ENCODE measurements around the gene TNFRSF8.
A peak's percentile ranks its signal among the peaks of the same experiment; 100 is the strongest.

The TNFRSF8 gene

DNA sequence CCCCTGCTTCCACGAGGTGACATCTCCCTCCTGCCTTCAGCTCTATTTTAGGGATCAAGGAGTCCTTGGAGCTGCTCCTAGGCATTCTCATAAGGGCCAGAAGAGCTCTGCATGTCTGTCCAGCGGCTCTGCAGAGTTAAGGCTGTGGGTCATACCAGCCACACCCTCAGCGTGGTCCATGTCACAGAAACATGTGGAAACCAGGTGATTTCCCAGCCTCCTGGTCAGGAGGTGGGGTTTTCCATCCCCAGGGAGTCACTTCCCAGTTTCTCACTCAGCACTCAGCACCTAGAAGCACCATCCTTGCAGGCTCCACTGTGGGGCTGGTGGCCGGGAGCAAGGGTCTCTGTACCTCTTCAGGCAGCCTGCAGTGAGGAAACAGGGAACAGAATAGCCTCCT is 102.2 kb downstream of the TNFRSF8 start:
- H3K9me3 ChIP-seq (ENCODE audit: control insufficient read depth, insufficient read depth, low read length) = no peaks in the 10 kb centered on the region
- peaks cover 6% of the 10 kb centered on the region; the same call in 1 of the 2 replicates for H3K4me1 ChIP-seq (ENCODE audit: control insufficient read depth, insufficient read depth, low read length)
- H3K36me3 ChIP-seq (ENCODE audit: control insufficient read depth, insufficient read depth, low read length) = no peaks in the 10 kb centered on the region
- no peak overlapping the region for H3K4me3 ChIP-seq (ENCODE audit: low read depth, low read length)
- no peak overlapping the region for H3K9ac ChIP-seq (ENCODE audit: low read depth, low read length)
- peaks cover 43% of the 10 kb centered on the region for H3K27me3 ChIP-seq (ENCODE audit: control insufficient read depth, insufficient read depth, low read length)
- H3K27ac ChIP-seq (ENCODE audit: low read depth, low read length) = no peak overlapping the region

DNA sequence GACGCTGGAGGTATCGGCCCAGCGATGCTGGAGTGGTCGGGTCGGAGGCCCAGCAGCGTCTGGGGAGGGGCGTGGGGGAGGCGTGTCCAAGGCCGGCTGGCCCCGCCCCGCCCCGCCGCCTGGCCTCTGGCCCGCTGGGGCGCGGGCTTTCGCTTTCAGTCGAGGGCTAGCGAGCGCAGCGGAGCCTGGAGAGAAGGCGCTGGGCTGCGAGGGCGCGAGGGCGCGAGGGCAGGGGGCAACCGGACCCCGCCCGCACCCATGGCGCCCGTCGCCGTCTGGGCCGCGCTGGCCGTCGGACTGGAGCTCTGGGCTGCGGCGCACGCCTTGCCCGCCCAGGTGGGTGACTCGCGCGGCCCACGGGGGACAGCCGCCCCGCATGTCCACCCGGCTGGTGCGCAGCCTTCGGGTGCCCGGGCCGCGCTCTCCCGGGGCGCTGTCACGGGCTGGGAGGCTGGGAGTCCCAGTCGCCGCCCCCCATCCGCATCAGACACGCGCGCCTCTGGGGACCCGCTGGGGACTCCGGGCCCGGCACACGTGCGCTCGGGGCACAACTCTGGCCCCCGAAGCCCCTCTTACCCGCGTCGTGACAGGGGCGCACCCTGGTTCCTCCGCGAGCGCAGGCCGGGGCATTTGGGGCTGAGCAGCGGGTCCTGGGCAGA is 103.9 kb downstream of the TNFRSF8 start, which contains the start of gene TNFRSF1B:
TSS of gene TNFRSF1B (plus strand) at position 158 of the 659 bp plus-strand sequence. CDS start at position 259, 101 bp downstream.
- Histone ChIP-seq H3K4me1 (ENCODE audit: control insufficient read depth, insufficient read depth, low read length) (peaks cover 6% of the 10 kb centered on the region; the same call in 1 of the 2 replicates), H3K9me3 (ENCODE audit: control insufficient read depth, insufficient read depth, low read length) (no peaks in the 10 kb centered on the region), H3K4me3 (ENCODE audit: low read depth, low read length) (peak within 1 kb of the TSS; percentile 47; the same call in 1 of the 2 replicates), H3K27ac (ENCODE audit: low read depth, low read length) (no peak within 1 kb of the TSS), H3K36me3 (ENCODE audit: control insufficient read depth, insufficient read depth, low read length) (no peaks in the 10 kb centered on the region), H3K9ac (ENCODE audit: low read depth, low read length) (no peak within 1 kb of the TSS), H3K27me3 (ENCODE audit: control insufficient read depth, insufficient read depth, low read length) (peaks cover 43% of the 10 kb centered on the region)

DNA sequence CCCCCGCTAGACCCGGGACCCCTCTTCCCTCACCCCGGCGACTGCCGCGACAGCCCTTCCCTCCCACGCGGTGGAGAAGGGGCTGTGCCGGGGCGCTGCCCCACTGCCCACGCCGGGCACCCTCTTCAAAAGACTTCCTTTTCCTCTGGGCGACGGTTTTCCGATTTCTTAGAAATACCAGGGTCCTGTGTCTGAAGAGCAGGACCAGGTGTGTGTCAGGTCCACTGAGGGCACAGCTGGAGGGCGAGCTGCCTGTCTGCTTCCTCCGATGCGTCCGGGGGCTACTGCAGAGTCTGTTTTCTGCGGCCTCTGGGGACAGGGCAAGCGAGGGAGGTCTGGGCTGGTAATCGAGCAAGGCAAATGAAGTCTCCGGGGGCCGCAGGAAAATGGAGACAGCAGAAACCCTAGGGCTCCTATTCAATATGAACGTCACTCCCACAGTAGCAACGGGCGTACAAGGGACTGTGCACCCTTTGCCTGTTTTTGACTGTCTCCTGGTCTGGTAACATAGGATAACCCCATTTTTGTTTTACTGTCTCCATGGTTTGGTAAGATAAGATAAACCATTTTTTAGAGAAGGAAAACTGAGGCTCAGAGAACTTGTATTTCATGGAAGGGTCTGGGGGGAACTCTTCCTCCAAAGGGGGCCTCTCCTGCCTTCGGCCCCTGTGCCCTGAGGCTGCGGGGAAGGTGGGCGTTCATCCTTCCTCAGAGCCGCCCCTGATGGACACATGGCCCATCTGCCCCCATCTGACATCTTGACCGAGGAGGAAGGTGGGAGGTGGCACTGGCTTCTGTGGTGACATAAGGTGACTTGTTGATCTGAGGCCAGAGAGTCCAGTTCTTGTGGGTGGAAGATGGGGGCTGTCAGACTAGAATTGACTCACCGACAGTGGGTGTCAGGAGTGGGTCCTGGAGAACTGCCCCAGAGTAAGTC is 104.7 kb downstream of the TNFRSF8 start:
- Histone ChIP-seq H3K4me1 (ENCODE audit: control insufficient read depth, insufficient read depth, low read length) (peaks cover 6% of the 10 kb centered on the region; the same call in 1 of the 2 replicates), H3K9ac (ENCODE audit: low read depth, low read length) (no peak overlapping the region), H3K9me3 (ENCODE audit: control insufficient read depth, insufficient read depth, low read length) (no peaks in the 10 kb centered on the region), H3K27me3 (ENCODE audit: control insufficient read depth, insufficient read depth, low read length) (peaks cover 43% of the 10 kb centered on the region), H3K36me3 (ENCODE audit: control insufficient read depth, insufficient read depth, low read length) (no peaks in the 10 kb centered on the region), H3K27ac (ENCODE audit: low read depth, low read length) (no peak overlapping the region), H3K4me3 (ENCODE audit: low read depth, low read length) (peak overlapping the region; percentile 47; the same call in 1 of the 2 replicates)

DNA sequence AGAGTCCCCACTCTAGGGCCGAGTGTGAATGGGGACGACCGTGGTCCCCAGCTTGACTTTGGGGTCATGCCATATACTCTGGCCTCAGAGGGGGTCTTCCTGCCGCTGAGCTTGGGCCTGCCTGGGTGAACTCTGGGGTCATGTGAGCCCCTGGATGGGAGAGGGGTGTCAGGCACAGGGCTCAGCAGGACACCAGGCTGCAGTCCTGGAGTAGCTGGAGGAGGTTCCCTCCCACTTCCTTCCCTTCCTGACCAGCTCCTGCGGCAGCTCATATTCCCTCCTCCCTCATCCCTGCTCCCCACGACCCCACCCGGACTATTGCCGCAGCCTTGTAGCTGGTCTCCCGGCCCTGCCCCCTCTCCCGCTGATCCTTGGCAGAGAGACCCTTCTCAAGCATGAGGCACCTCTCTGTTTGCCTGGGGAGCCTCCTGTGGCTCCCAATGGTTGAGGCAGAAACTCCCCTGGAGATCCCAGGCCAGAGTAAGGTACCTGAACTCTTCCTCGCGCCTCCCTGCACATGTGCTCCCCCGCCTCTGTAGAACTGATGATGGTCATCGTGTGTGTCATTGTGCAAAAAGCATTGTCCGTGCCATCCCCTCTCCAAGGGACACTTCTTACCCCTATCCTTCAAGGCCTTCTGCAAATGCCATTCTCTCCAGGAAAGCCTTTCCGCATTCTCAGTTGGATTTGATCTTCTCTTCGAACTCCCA is 105.5 kb downstream of the TNFRSF8 start:
- H3K27me3 ChIP-seq (ENCODE audit: control insufficient read depth, insufficient read depth, low read length) = peaks cover 43% of the 10 kb centered on the region
- H3K27ac ChIP-seq (ENCODE audit: low read depth, low read length) = no peak overlapping the region
- H3K36me3 ChIP-seq (ENCODE audit: control insufficient read depth, insufficient read depth, low read length) = no peaks in the 10 kb centered on the region
- no peak overlapping the region for H3K9ac ChIP-seq (ENCODE audit: low read depth, low read length)
- H3K4me1 ChIP-seq (ENCODE audit: control insufficient read depth, insufficient read depth, low read length) = peaks cover 6% of the 10 kb centered on the region; the same call in 1 of the 2 replicates
- H3K9me3 ChIP-seq (ENCODE audit: control insufficient read depth, insufficient read depth, low read length) = no peaks in the 10 kb centered on the region
- H3K4me3 ChIP-seq (ENCODE audit: low read depth, low read length) = no peak overlapping the region

DNA sequence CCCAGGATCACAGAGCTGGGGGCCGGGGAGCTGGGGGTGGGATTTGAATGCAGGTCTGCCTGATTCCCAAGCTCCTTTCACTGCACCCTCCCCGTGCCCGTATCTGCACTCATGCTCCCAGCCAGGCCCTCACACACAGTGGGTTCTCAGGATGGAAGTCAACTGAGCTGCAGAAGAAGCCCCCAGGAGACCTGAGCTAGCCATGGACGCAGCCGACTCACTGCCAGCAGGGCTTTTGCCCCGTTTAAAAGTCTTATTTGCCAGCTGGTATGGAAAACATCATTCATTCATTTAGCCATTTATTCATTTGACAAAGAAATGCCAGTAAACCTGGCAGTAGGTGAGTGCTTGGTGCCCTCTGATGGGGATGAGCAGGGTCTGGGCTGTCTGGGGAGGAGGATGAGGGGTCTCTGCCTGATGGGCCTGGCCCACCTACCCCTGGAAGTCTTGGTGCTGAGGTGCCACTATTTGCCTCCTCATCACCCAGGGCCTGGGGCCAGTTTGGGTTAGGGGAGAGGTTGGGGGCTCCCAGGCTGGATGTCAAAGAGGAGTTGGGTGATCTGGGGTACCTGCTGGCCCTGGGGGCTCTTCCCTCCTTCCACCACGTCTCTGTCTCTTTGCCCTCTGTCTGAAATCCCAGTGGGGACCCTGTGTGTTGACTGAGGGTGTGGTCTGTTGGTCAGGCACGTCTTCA is 106.5 kb downstream of the TNFRSF8 start:
- H3K27ac ChIP-seq (ENCODE audit: low read depth, low read length) = no peak overlapping the region
- peaks cover 6% of the 10 kb centered on the region; the same call in 1 of the 2 replicates for H3K4me1 ChIP-seq (ENCODE audit: control insufficient read depth, insufficient read depth, low read length)
- H3K36me3 ChIP-seq (ENCODE audit: control insufficient read depth, insufficient read depth, low read length) = no peaks in the 10 kb centered on the region
- H3K4me3 ChIP-seq (ENCODE audit: low read depth, low read length) = no peak overlapping the region
- no peaks in the 10 kb centered on the region for H3K9me3 ChIP-seq (ENCODE audit: control insufficient read depth, insufficient read depth, low read length)
- no peak overlapping the region for H3K9ac ChIP-seq (ENCODE audit: low read depth, low read length)
- peaks cover 43% of the 10 kb centered on the region for H3K27me3 ChIP-seq (ENCODE audit: control insufficient read depth, insufficient read depth, low read length)

DNA sequence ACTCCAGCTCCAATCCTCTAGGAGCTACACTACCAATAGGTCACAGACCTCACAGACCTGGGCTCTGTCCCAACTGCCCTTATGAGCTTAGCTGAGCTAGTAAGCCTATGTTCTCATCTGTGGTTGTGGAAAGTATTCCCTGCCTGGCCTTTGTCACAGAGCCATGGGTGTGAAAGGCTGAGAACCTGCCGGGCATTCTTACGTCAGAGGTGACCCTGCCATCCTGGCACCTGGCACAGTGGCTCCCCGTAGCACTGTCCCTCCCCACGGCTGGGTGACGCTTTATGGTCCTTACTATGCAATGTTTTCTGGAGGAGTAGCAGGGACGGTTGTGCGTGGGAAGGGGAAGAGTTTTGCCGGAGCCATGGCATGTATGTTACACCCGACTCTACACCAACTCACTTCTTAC is 107.2 kb downstream of the TNFRSF8 start:
- no peaks in the 10 kb centered on the region for H3K9me3 ChIP-seq (ENCODE audit: control insufficient read depth, insufficient read depth, low read length)
- no peak overlapping the region for H3K9ac ChIP-seq (ENCODE audit: low read depth, low read length)
- peaks cover 42% of the 10 kb centered on the region for H3K27me3 ChIP-seq (ENCODE audit: control insufficient read depth, insufficient read depth, low read length)

DNA sequence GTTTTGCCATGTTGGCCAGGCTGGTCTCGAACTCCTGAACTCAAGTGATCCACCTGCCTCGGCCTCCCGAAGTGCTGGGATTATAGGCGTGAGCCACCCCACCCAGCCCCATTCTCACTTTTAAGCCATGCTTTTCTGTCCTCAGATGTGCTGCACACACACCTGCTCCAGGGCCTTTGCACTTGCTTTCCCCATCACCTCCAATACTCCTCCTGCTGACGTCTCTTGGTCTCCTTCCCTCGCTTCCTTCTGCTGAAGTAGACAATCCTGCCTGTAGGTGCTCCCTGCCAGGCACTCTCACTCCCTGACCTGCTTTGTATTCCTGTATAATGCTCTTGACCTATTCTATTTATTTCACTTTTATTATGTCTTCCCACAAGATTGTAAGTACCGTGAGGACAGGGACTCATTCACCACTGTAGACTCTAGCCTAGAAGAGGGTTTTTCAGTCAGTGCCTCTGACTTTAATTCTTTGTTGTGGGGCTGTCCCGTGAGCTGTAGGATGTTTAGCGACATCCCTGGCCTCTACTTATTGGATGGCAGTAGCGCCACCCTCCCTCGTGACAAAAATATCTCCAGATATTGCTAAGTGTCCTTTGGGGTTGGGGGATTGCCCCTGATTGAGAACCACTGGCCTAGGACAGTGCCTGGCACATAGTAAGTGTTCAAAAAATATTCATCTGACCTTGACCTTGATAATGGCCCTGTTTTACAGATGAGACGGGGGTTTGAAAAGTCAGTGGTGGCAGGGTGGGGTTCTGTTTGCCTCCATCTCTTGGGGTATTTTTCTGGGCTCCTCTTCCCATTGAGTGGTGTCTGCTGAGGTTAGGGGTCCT is 108.3 kb downstream of the TNFRSF8 start:
- Histone ChIP-seq H3K4me1 (ENCODE audit: control insufficient read depth, insufficient read depth, low read length) (peaks cover 6% of the 10 kb centered on the region; the same call in 1 of the 2 replicates), H3K27ac (ENCODE audit: low read depth, low read length) (no peak overlapping the region), H3K4me3 (ENCODE audit: low read depth, low read length) (no peak overlapping the region), H3K36me3 (ENCODE audit: control insufficient read depth, insufficient read depth, low read length) (no peaks in the 10 kb centered on the region), H3K9ac (ENCODE audit: low read depth, low read length) (no peak overlapping the region), H3K9me3 (ENCODE audit: control insufficient read depth, insufficient read depth, low read length) (no peaks in the 10 kb centered on the region), H3K27me3 (ENCODE audit: control insufficient read depth, insufficient read depth, low read length) (peaks cover 31% of the 10 kb centered on the region)

More for the DNA sequence above, 107.2 kb downstream of the TNFRSF8 start:
- peaks cover 6% of the 10 kb centered on the region; the same call in 1 of the 2 replicates for H3K4me1 ChIP-seq (ENCODE audit: control insufficient read depth, insufficient read depth, low read length)
- no peak overlapping the region for H3K27ac ChIP-seq (ENCODE audit: low read depth, low read length)
- no peak overlapping the region for H3K4me3 ChIP-seq (ENCODE audit: low read depth, low read length)
- no peaks in the 10 kb centered on the region for H3K36me3 ChIP-seq (ENCODE audit: control insufficient read depth, insufficient read depth, low read length)

DNA sequence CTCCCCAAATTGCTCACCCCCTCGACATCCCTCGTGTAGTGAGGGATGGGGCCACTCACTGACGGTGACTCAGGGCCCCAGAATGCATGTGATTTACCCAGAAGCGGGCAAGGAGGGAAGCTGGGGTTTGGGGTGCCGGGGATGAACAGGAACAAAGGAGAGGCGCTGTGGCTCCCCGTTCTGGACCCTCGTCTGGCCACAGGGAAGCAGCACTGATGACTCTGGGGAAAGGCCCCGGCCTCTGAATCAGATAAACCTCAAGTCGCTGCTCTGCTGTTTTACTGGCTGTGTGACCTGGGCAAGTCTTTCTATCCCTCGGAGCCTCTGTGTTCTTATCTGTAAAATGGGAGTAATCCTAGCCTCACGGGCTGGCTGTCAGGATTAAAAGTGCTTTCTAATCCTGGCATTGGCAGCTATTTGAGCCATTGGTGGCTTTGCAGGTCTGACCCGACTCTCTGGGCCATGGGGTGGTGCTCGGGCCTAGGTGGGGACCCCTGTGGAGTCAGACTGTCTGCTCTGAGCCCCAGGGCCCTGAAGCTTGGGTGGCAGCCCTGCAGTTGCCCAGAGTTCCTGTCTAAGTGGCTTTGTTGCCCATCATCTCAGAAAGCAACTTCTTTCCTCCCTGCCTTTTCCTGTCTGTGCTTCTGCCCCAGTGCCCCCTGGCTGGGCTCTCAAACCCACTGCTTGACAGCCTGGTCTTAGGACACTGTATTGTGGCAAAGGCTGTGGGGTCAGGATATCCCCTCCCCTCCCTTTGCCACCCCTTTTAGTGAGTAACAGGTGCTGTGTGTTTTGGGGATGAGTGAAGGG is 109.1 kb downstream of the TNFRSF8 start:
- Histone ChIP-seq H3K4me3 (ENCODE audit: low read depth, low read length) (no peak overlapping the region), H3K4me1 (ENCODE audit: control insufficient read depth, insufficient read depth, low read length) (peaks cover 6% of the 10 kb centered on the region; the same call in 1 of the 2 replicates), H3K9ac (ENCODE audit: low read depth, low read length) (no peak overlapping the region), H3K27me3 (ENCODE audit: control insufficient read depth, insufficient read depth, low read length) (peaks cover 22% of the 10 kb centered on the region), H3K36me3 (ENCODE audit: control insufficient read depth, insufficient read depth, low read length) (no peaks in the 10 kb centered on the region), H3K9me3 (ENCODE audit: control insufficient read depth, insufficient read depth, low read length) (no peaks in the 10 kb centered on the region), H3K27ac (ENCODE audit: low read depth, low read length) (no peak overlapping the region)

DNA sequence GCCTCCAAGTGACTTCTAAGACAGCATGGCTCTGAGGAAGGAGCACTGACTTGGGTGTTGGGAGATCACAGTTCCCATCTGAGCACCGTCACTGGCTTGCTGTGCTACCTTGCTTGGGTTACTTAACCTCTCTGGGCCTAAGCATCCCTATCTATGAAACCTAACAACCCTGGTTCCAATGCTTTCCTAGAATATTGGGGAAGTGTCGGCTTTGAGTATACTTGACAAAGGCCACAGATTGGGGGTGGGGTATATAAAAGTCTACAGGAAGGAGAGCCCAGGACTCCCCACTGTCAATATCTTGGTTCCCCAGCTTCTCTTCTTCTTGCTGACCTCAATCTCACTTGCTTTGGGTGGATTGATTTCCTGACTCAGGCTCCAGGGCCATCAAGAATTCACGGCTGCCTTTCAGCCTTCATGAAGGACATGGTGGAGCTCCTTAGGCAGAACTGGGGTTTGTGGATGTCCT is 110.0 kb downstream of the TNFRSF8 start:
- Histone ChIP-seq H3K9me3 (ENCODE audit: control insufficient read depth, insufficient read depth, low read length) (no peaks in the 10 kb centered on the region), H3K27me3 (ENCODE audit: control insufficient read depth, insufficient read depth, low read length) (peaks cover 14% of the 10 kb centered on the region)

More for the DNA sequence above, 110.0 kb downstream of the TNFRSF8 start:
- Histone ChIP-seq H3K36me3 (ENCODE audit: control insufficient read depth, insufficient read depth, low read length) (no peaks in the 10 kb centered on the region), H3K4me3 (ENCODE audit: low read depth, low read length) (no peak overlapping the region), H3K4me1 (ENCODE audit: control insufficient read depth, insufficient read depth, low read length) (peaks cover 11% of the 10 kb centered on the region; the same call in 1 of the 2 replicates), H3K27ac (ENCODE audit: low read depth, low read length) (no peak overlapping the region), H3K9ac (ENCODE audit: low read depth, low read length) (no peak overlapping the region)
